GM06990 (cell line): ENCODE data around the gene FBXO34.

Source experiments
- DNase-seq: peaks from one replicate; pipeline ENCODE4 v3.0.0-alpha.2; 2011; ENCODE audit not compliant: insufficient read length; ENCODE audit errors: extremely low read depth
- H3K27me3 ChIP-seq: replicated peaks from 2 replicates; pipeline ENCODE4 v1.6.0; 2011; ENCODE audit warnings: low read length; ENCODE audit not compliant: control insufficient read depth, insufficient read depth
- H3K36me3 ChIP-seq: 2 replicates; pipeline ENCODE4 v1.5.1; 2011; ENCODE audit warnings: low read length; ENCODE audit not compliant: control insufficient read depth, insufficient read depth
- H3K4me3 ChIP-seq: replicated peaks from 2 replicates; pipeline ENCODE4 v1.5.1; 2011; ENCODE audit warnings: low read depth, mild to moderate bottlenecking, control low read depth, low read length
- TF ChIP-seq, protein P1 (sequence below): IDR thresholded peaks from 2 replicates; pipeline ENCODE4 v1.5.1; 2011; ENCODE audit warnings: low read length, control low read depth, mild to moderate bottlenecking, inconsistent platforms; ENCODE audit not compliant: insufficient read depth, poor library complexity, severe bottlenecking

The FBXO34 gene

DNA sequence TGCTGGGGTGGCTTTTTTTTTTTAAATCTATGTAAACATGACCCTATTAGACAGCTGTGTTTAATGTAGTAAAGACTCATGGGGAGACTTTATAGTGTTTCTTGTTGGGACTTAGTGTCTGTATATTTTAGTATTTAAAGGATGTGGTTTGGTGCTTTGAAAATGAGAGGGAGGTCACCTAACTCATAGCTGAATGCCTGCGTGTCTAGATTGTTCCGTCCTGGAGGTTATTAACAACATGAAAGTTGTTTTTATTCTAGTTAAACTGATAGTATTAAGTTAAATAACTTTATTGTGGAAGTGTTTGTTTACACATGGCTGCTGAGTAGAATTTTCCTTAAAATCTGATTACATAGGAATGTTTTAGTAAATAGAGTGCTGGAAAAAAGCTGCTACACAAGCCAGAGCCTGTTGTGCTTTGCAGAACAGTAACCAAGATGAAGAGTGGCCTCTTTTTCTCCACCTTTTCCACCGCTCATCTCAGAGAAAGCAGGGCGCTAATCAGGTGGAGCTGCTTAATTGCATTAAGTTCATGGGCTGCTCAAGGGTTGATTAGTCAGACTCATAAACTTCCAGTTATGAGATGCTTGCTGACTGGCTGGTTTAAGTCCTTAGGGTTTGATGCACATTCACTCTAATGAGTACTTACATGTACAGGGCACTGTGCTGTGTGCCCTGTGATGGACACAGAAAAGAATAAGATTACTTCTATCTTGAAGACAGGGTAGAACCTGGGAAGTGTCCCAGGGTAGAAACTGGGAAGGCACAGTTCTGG is 62.7 kb downstream of the FBXO34 start:
- no peak for DNase-seq
- Histone ChIP-seq H3K27me3 (no peaks in the 10 kb centered on the region), H3K4me3 (no peak overlapping the region), H3K36me3 (no peaks in the 10 kb centered on the region)
- TF ChIP-seq, protein P1, sequence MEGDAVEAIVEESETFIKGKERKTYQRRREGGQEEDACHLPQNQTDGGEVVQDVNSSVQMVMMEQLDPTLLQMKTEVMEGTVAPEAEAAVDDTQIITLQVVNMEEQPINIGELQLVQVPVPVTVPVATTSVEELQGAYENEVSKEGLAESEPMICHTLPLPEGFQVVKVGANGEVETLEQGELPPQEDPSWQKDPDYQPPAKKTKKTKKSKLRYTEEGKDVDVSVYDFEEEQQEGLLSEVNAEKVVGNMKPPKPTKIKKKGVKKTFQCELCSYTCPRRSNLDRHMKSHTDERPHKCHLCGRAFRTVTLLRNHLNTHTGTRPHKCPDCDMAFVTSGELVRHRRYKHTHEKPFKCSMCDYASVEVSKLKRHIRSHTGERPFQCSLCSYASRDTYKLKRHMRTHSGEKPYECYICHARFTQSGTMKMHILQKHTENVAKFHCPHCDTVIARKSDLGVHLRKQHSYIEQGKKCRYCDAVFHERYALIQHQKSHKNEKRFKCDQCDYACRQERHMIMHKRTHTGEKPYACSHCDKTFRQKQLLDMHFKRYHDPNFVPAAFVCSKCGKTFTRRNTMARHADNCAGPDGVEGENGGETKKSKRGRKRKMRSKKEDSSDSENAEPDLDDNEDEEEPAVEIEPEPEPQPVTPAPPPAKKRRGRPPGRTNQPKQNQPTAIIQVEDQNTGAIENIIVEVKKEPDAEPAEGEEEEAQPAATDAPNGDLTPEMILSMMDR: no peak

DNA sequence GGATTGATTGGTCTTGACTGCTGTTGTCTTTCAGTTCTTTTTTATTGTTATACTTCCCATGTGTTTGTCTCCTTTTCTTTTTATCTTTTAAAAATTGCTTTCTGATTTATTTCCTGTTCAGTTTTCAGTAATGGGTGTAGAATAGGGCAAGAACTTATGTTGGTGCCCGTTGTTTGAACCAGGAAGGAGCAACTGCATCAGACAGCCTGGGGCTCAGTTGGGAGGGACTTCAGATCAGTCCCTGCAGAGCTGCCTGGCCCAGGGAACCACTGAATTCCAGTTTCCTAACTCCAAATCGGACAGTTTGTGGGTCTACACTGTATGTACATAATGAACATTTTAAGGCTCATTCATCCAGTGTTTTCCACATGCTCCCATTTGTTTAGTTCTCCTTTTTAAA is 64.9 kb downstream of the FBXO34 start:
- no peak for DNase-seq
- Histone ChIP-seq H3K27me3 (no peaks in the 10 kb centered on the region), H3K36me3 (no peaks in the 10 kb centered on the region), H3K4me3 (no peak overlapping the region)
- TF ChIP-seq, protein P1: no peak

DNA sequence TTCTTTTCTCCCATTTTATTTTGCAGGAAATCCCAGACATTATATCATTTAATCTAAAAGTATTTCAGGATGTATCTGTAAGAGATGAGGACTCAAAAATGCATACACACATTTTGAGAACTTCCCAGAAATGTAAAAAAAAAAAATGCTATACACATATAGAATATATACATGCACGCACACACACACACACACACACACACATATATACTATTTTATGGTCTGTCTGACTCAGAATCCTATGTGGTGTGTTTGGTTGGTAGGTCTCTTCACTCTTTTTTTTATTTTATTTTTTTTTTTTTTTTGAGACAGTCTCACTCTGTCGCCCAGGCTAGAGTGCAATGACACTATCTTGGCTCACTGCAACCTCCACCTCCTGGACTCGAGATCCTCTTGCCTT is 65.5 kb downstream of the FBXO34 start:
- H3K27me3 ChIP-seq: no peaks in the 10 kb centered on the region
- TF ChIP-seq, protein P1: no peak
- H3K36me3 ChIP-seq: no peaks in the 10 kb centered on the region
- DNase-seq: no peak
- H3K4me3 ChIP-seq: no peak overlapping the region

DNA sequence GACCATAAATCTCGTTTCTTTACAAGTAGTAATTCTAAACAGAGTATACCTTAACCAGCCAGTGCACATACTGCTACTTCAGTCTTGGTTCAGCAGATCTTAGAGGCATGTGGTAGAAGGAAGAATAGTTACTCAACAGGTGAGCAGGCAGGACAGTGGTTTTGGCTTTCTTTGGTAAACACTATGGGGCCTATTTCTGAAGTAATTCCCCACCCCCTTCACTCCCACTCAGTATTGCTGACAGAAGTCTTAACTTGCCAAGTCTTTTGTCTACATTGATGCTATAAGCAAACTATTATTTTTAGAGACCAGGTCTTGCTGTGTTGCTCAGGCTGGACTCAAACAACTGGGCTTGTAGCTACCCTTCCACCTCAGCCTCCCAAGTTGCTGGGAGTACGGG is 68.5 kb downstream of the FBXO34 start:
- no peaks in the 10 kb centered on the region for H3K36me3 ChIP-seq
- no peaks in the 10 kb centered on the region for H3K27me3 ChIP-seq
- TF ChIP-seq, protein P1: no peak
- H3K4me3 ChIP-seq: no peak overlapping the region
- no peak for DNase-seq

DNA sequence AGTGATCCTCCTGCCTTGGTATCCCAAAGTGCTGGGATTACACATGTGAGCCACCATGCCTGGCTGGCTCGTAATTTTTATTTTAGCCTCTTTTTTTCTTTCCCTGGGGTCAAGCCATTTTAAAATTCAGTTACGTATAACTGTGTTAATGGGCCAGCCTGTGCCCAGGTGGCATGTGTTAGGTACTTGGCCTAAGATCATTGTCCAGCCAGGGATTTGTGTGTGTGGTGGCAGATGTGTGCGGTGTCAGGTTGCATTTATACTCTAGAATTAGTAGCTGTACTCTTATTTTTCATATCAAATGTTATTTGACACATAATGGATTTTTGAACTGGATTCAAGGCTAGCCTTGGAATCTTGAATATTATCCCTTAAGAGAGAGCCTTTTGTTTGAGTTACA is 69.3 kb downstream of the FBXO34 start:
- H3K27me3 ChIP-seq: no peaks in the 10 kb centered on the region
- DNase-seq: no peak
- TF ChIP-seq, protein P1: no peak
- no peak overlapping the region for H3K4me3 ChIP-seq
- no peaks in the 10 kb centered on the region for H3K36me3 ChIP-seq
